PC-3 (cell line): ENCODE measurements around the gene HNF1A. TPM values are rescaled to one million over a fixed set of nuclear protein-coding genes. Genes with fewer than 3 reads are reported as not detected.

Source experiments
- ATAC-seq: fragments of 200-7000 bp; cut with Tn5 transposase; 2 replicates; pipeline ENCODE4 v1.9.1; 2020; ENCODE audit warnings: mild to moderate bottlenecking, moderate library complexity
- BruUV-seq: library from RNA; stranded (reverse); fragments of 400-500 nt; replicated peaks from 2 replicates; lab custom pipeline; 2021; lab: Mats Ljungman, UMichigan
- CTCF ChIA-PET: fragments of 300-600 bp; sonication (Branson Sonifier 250); formaldehyde crosslinking; loops from one replicate; lab custom pipeline; 2022; ENCODE audit warnings: antibody characterized with exemption; lab: Charles Lee
- POLR2A ChIA-PET: fragments of 300-600 bp; sonication (Branson Sonifier 250); formaldehyde crosslinking; loops from one replicate; lab custom pipeline; 2022; ENCODE audit warnings: antibody characterized with exemption; ENCODE audit not compliant: unreplicated experiment; lab: Charles Lee
- DNase-seq: peaks from one replicate; pipeline ENCODE4 v3.0.0-alpha.2; 2015
- H2AFZ ChIP-seq: fragments of 300-600 bp; sonication (generic); 2 replicates; pipeline ENCODE4 v1.6.0; 2016; ENCODE audit warnings: antibody characterized with exemption, low read length
- H3F3A ChIP-seq: fragments of 300-600 bp; sonication (generic); one replicate; pipeline ENCODE4 v1.6.0; 2017; ENCODE audit warnings: antibody characterized with exemption, low read length, control low read depth, mild to moderate bottlenecking; ENCODE audit not compliant: unreplicated experiment
- H3K27ac ChIP-seq: fragments of 300-600 bp; sonication (generic); 2 replicates; pipeline ENCODE4 v1.5.1; 2016; ENCODE audit warnings: mild to moderate bottlenecking, low read length
- H3K27me3 ChIP-seq: fragments of 300-600 bp; sonication (generic); 2 replicates; pipeline ENCODE4 v1.6.1; 2016; ENCODE audit warnings: low read length, mixed read lengths
- H3K36me3 ChIP-seq: fragments of 300-600 bp; sonication (generic); 2 replicates; pipeline ENCODE4 v1.6.1; 2016; ENCODE audit warnings: low read depth, mixed run types, low read length, mixed read lengths
- H3K4me1 ChIP-seq: fragments of 300-600 bp; sonication (generic); 2 replicates; pipeline ENCODE4 v1.5.1; 2016; ENCODE audit warnings: low read length; ENCODE audit not compliant: insufficient read depth
- H3K4me2 ChIP-seq: fragments of 300-600 bp; sonication (generic); 2 replicates; pipeline ENCODE4 v1.6.0; 2016; ENCODE audit warnings: low read length
- H3K4me3 ChIP-seq: fragments of 300-600 bp; sonication (generic); 2 replicates; pipeline ENCODE4 v1.5.1; 2016; ENCODE audit warnings: mild to moderate bottlenecking, low read length, mixed read lengths
- H3K79me2 ChIP-seq: fragments of 300-600 bp; sonication (generic); 2 replicates; pipeline ENCODE4 v1.6.1; 2017; ENCODE audit warnings: low read length, mixed read lengths
- H3K9ac ChIP-seq: fragments of 300-600 bp; sonication (generic); 2 replicates; pipeline ENCODE4 v1.6.0; 2016; ENCODE audit warnings: mild to moderate bottlenecking, low read length
- H3K9me2 ChIP-seq: fragments of 300-600 bp; sonication (generic); replicated peaks from 2 replicates; pipeline ENCODE4 v1.6.1; 2016; ENCODE audit warnings: mixed run types, low read length, mixed read lengths
- H3K9me3 ChIP-seq: fragments of 300-600 bp; sonication (generic); 2 replicates; pipeline ENCODE4 v1.6.1; 2016; ENCODE audit warnings: low read length, mixed read lengths
- H4K20me1 ChIP-seq: fragments of 300-600 bp; sonication (generic); 2 replicates; pipeline ENCODE4 v1.6.1; 2016; ENCODE audit warnings: low read length, mixed read lengths
- EZH2 ChIP-seq: fragments of 300-600 bp; sonication (generic); IDR thresholded peaks from one replicate; pipeline ENCODE4 v1.6.1; 2017; ENCODE audit warnings: antibody characterized with exemption, mild to moderate bottlenecking, low read length; ENCODE audit not compliant: unreplicated experiment
- EZH2phosphoT487 ChIP-seq: fragments of 300-600 bp; sonication (generic); IDR thresholded peaks from 2 replicates; pipeline ENCODE4 v1.6.1; 2018; ENCODE audit warnings: mild to moderate bottlenecking, antibody characterized with exemption, low read length, borderline replicate concordance
- intact Hi-C: fragments of 100-400 bp; cut with micrococcal nuclease; formaldehyde crosslinking; loops from 2 replicates; pipeline ENCODE4 v1.9.0; 2023
- total RNA-seq: library from RNA; depleted of rRNA; stranded (reverse); fragments of >200 nt; gene quantifications from 2 replicates; pipeline ENCODE4 v1.2.3, GENCODE V29; 2014
- TF ChIP-seq, protein P1 (sequence below): fragments of 300-600 bp; sonication (generic); conservative IDR thresholded peaks from 2 replicates; pipeline ENCODE4 v1.5.1; 2017; ENCODE audit warnings: antibody characterized with exemption, low read depth, mild to moderate bottlenecking, low read length

Gene HNF1A
- total RNA-seq, 1 experiment from 2014 or later: not detected

DNA sequence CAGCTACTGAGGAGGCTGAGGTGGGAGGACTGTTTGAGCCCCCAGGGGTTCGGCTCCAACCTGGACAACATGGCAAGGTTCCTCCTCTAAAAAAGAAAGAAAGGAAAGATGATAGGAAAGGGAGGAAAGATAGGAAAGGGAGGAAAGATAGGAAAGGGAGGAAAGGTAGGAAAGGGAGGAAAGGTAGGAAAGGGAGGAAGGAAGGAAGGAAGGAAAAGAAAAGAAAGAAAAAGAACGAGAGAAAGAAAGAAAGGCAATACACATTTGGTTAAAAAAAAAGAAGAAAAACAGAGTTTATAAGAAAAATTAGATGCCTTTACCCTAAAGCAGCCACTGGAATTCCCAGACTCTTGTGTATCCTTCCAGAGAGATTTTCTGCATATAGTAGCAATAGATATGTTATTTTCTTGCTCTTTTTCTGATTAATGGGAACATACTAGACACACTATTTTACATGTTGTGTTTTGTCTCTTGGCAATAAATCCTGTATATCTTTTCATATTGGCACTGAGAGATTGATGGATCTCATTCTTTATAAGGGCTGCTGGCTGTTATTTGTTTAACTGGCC lies 12.2 kb downstream of the HNF1A start:
- Histone ChIP-seq H3K9me3 (no peaks in the 10 kb centered on the region), H3K9me2 (no peaks in the 10 kb centered on the region; the same call in 1 of the 2 replicates), H3K9ac (no peak overlapping the region), H4K20me1 (no peaks in the 10 kb centered on the region), H3F3A (no peaks in the 10 kb centered on the region), H2AFZ (no peak overlapping the region), H3K27ac (no peak overlapping the region), H3K36me3 (no peaks in the 10 kb centered on the region), H3K79me2 (no peaks in the 10 kb centered on the region), H3K27me3 (no peaks in the 10 kb centered on the region), H3K4me3 (no peak overlapping the region), H3K4me2 (no peak overlapping the region), H3K4me1 (no peaks in the 10 kb centered on the region)
- TF ChIP-seq, protein P1, sequence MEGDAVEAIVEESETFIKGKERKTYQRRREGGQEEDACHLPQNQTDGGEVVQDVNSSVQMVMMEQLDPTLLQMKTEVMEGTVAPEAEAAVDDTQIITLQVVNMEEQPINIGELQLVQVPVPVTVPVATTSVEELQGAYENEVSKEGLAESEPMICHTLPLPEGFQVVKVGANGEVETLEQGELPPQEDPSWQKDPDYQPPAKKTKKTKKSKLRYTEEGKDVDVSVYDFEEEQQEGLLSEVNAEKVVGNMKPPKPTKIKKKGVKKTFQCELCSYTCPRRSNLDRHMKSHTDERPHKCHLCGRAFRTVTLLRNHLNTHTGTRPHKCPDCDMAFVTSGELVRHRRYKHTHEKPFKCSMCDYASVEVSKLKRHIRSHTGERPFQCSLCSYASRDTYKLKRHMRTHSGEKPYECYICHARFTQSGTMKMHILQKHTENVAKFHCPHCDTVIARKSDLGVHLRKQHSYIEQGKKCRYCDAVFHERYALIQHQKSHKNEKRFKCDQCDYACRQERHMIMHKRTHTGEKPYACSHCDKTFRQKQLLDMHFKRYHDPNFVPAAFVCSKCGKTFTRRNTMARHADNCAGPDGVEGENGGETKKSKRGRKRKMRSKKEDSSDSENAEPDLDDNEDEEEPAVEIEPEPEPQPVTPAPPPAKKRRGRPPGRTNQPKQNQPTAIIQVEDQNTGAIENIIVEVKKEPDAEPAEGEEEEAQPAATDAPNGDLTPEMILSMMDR: no peak
- TF ChIP-seq EZH2phosphoT487: no peak
- TF ChIP-seq EZH2: no peak
- CTCF ChIA-PET: no interaction called here
- BruUV-seq: no TSS peak
- intact Hi-C loops: no loop called here
- DNase-seq: no peak
- POLR2A ChIA-PET: no interaction called here
- ATAC-seq: no peak

DNA sequence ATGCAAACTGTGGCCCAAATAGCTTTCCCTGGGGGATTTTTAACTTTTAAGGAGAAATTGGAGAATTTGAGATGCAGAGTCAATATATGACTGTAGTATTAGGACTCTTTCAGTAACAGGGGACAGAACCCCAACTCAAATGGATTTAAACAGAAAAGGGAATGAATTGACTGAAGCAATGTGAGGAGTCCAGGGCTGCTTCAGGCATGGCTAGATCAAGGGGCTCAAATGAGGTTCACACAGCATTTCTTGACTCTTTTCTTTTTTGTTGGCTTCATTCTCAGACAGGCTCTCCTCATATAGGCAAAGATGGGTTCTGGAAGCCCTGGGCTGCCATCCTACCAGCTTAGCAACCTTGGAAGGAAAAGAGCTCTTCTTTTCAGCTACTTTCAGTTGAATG lies 13.6 kb downstream of the HNF1A start:
- Histone ChIP-seq H3K4me2 (no peak overlapping the region), H3K27me3 (no peaks in the 10 kb centered on the region), H3K27ac (no peak overlapping the region), H3K36me3 (no peaks in the 10 kb centered on the region), H3F3A (no peaks in the 10 kb centered on the region), H3K9me2 (no peaks in the 10 kb centered on the region; the same call in 1 of the 2 replicates), H2AFZ (no peak overlapping the region), H3K9ac (no peak overlapping the region), H3K4me3 (no peak overlapping the region), H3K79me2 (no peaks in the 10 kb centered on the region), H4K20me1 (no peaks in the 10 kb centered on the region), H3K9me3 (no peaks in the 10 kb centered on the region), H3K4me1 (no peaks in the 10 kb centered on the region)
- BruUV-seq: no TSS peak
- intact Hi-C loops: no loop called here
- ChIA-PET CTCF (no interaction called here), POLR2A (no interaction called here)
- TF ChIP-seq, protein P1: no peak
- TF ChIP-seq EZH2 (no peak), EZH2phosphoT487 (no peak)
- ATAC-seq (no peak), DNase-seq (no peak)

DNA sequence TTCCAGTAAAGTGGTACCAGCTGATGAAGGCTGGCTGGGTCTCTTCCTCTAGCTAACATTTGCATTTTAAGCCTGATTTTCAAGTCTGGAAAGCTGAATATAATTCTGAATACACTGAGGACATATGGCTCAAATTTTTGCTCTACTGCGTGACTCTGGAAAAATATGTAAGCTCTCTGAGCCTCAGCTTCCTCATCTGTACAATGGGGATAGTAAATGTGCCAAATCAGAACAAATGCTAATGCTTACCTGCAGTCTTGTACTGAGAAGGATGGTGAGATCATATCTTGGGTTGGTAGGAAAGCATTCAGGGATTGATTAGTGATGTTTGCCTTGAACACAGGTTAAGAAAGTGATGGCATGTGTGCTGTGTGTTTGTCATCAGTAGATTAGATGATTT lies 14.6 kb downstream of the HNF1A start:
- no peak overlapping the region for H3K4me2 ChIP-seq
- intact Hi-C loops: no loop called here
- no peaks in the 10 kb centered on the region for H4K20me1 ChIP-seq
- no peaks in the 10 kb centered on the region for H3F3A ChIP-seq
- no peak overlapping the region for H3K9ac ChIP-seq
- no TSS peak for BruUV-seq
- no peak overlapping the region for H3K4me3 ChIP-seq
- no peaks in the 10 kb centered on the region for H3K27me3 ChIP-seq
- ChIA-PET CTCF (no interaction called here), POLR2A (no interaction called here)
- no peaks in the 10 kb centered on the region for H3K9me3 ChIP-seq
- no peak overlapping the region for H2AFZ ChIP-seq
- TF ChIP-seq EZH2phosphoT487 (no peak), EZH2 (no peak)
- TF ChIP-seq, protein P1: no peak
- no peaks in the 10 kb centered on the region for H3K4me1 ChIP-seq
- ATAC-seq (no peak), DNase-seq (no peak)
- no peak overlapping the region for H3K27ac ChIP-seq
- no peaks in the 10 kb centered on the region for H3K36me3 ChIP-seq
- no peaks in the 10 kb centered on the region; the same call in 1 of the 2 replicates for H3K9me2 ChIP-seq
- H3K79me2 ChIP-seq: no peaks in the 10 kb centered on the region
